Measurements from ENCODE around the gene ZNF597. TPM values are rescaled to one million over a fixed set of nuclear protein-coding genes. Genes with fewer than 3 reads are reported as not detected.

The ZNF597 gene
- total RNA-seq, 1 experiment from 2014 or later: 3.5 TPM

- Histone ChIP-seq H3K4ac (ENCODE audit: low read depth, low read length) (no peak overlapping the region), H4K5ac (ENCODE audit: insufficient read length, low read depth, low read length) (no peak overlapping the region), H2AK5ac (ENCODE audit: insufficient read length, low read length) (no peak overlapping the region), H3K18ac (ENCODE audit: insufficient read length, low read depth, low read length) (no peak overlapping the region), H3K9ac (ENCODE audit: extremely low read depth, insufficient read length, low read length) (no peak overlapping the region), H3K79me2 (ENCODE audit: insufficient read depth, low read length) (no peaks in the 10 kb centered on the region), H3T11ph (ENCODE audit: low read length) (no peak overlapping the region), H2BK20ac (ENCODE audit: low read depth, low read length, poor library complexity, severe bottlenecking) (no peak overlapping the region), H3K27me3 (ENCODE audit: insufficient read depth, low read length) (no peaks in the 10 kb centered on the region), H3K79me1 (ENCODE audit: insufficient read depth, low read depth, low read length, poor library complexity, severe bottlenecking) (no peaks in the 10 kb centered on the region), H3K27ac (ENCODE audit: insufficient read length, low read depth, low read length) (no peak overlapping the region), H3K23me2 (ENCODE audit: insufficient read length, low read depth, low read length, poor library complexity, severe bottlenecking) (no peaks in the 10 kb centered on the region), H4K20me1 (ENCODE audit: control insufficient read depth, insufficient read depth, insufficient read length) (no peaks in the 10 kb centered on the region), H2BK120ac (ENCODE audit: low read depth, low read length, poor library complexity, severe bottlenecking) (no peak overlapping the region), H2BK15ac (ENCODE audit: low read depth, low read length) (no peak overlapping the region), H4K8ac (replicated peaks; ENCODE audit: insufficient read length, low read depth, low read length) (no peak overlapping the region), H3K4me2 (ENCODE audit: insufficient read depth, insufficient read length, low read length) (no peak overlapping the region), H3K14ac (ENCODE audit: insufficient read depth, low read length) (no peak overlapping the region), H3K56ac (ENCODE audit: insufficient read length, low read depth, low read length) (no peak overlapping the region), H4K91ac (ENCODE audit: insufficient read length, low read depth, low read length) (no peak overlapping the region), H3K9me3 (ENCODE audit: control insufficient read depth, low read depth, low read length) (peaks cover 50% of the 10 kb centered on the region), H3K23ac (ENCODE audit: insufficient read length, low read depth, low read length) (no peak overlapping the region), H3K4me1 (ENCODE audit: insufficient read depth, low read length) (no peaks in the 10 kb centered on the region), H2AFZ (ENCODE audit: low read length) (no peak overlapping the region), H2BK5ac (ENCODE audit: insufficient read length, low read length) (no peak overlapping the region), H2BK12ac (ENCODE audit: insufficient read length, low read depth, low read length) (no peak overlapping the region)
- no peak overlapping the region; a peak in 1 of 5 replicates for H3K4me3 Mint-ChIP-seq
- peaks cover 82 to 87% of the 10 kb centered on the region in 2 experiments for H3K9me3 Mint-ChIP-seq
- peaks cover 5% of the 10 kb centered on the region for H3K27me3 Mint-ChIP-seq (ENCODE audit: low read depth)
- H3K36me3 Mint-ChIP-seq (ENCODE audit: insufficient read depth in 1 of 3, low read depth in 3 of 3): peaks cover 32 to 39% (median 36%) of the 10 kb centered on the region in 3 experiments
- no peak overlapping the region for H3K27ac Mint-ChIP-seq
- no CpG with 5 or more reads among the region's 29 CpGs for WGBS (ENCODE audit: extremely low coverage, insufficient read length, low lambda C conversion rate)
- H3K4me1 Mint-ChIP-seq: no peaks in the 10 kb centered on the region
- DNase-seq: no peak
- TF ChIP-seq CTCF (conservative IDR thresholded peaks at IDR 0.05): no peak
These were observed 29.4 kb downstream of the ZNF597 start for GRCh38 chr16:3413730-3414379.

All from H9 (cell line).